GM12878 (cell line): ENCODE results near the gene RTN4RL1. TPM values are rescaled to one million over a fixed set of nuclear protein-coding genes. Genes with fewer than 3 reads are reported as not detected.
A peak's percentile ranks its signal among the peaks of the same experiment; 100 is the strongest.

Source experiments
- ASH2L ChIP-seq: fragments of 300-600, 200-600 bp; sonication (generic); IDR thresholded peaks from 2 replicates; pipeline ENCODE4 v1.6.1; 2017; ENCODE audit warnings: low read depth, mild to moderate bottlenecking, borderline replicate concordance
- ATF7 ChIP-seq: fragments of 450-650 bp; IDR thresholded peaks from 2 replicates; pipeline ENCODE4 v1.6.1; 2016; ENCODE audit warnings: low read depth, mild to moderate bottlenecking
- CBX5 ChIP-seq: sonication (generic); IDR thresholded peaks from 2 replicates; pipeline ENCODE4 v1.6.1; 2016; ENCODE audit warnings: low read depth, moderate library complexity, mild to moderate bottlenecking, inconsistent platforms
- CEBPB ChIP-seq, 2 experiments: fragments of 150-350 bp in 1 of 2; IDR thresholded peaks; 2 replicates each; pipeline ENCODE4 v1.6.1; 2012 to 2014; ENCODE audit warnings: low read depth in 2 of 2, low read length in 2 of 2, borderline replicate concordance in 1 of 2, inconsistent platforms in 1 of 2
- KDM1A ChIP-seq: fragments of 200-600 bp; sonication (generic); IDR thresholded peaks from 2 replicates; pipeline ENCODE4 v1.6.1; 2016; ENCODE audit warnings: borderline replicate concordance
- MYC ChIP-seq: IDR thresholded peaks from 2 replicates; pipeline ENCODE4 v1.6.1; 2011; ENCODE audit warnings: mild to moderate bottlenecking, low read length, moderate library complexity, inconsistent platforms; ENCODE audit not compliant: insufficient read depth, insufficient replicate concordance, insufficient read length, severe bottlenecking
- NR2C1 ChIP-seq: fragments of 450-650 bp; IDR thresholded peaks from 2 replicates; pipeline ENCODE4 v1.6.1; 2017; ENCODE audit warnings: antibody characterized with exemption, mild to moderate bottlenecking, moderate library complexity
- NR2C2 ChIP-seq: IDR thresholded peaks from 2 replicates; pipeline ENCODE4 v1.6.1; 2011; ENCODE audit warnings: borderline replicate concordance, low read depth; ENCODE audit not compliant: control insufficient read depth, insufficient read length
- PAX5 ChIP-seq: IDR thresholded peaks from 2 replicates; pipeline ENCODE4 v1.6.1; 2011; ENCODE audit warnings: low read depth, low read length, borderline replicate concordance
- PAX8 ChIP-seq: fragments of 450-650 bp; IDR thresholded peaks from 2 replicates; pipeline ENCODE4 v1.6.1; 2017; ENCODE audit warnings: mild to moderate bottlenecking, moderate library complexity
- POLR2AphosphoS5 ChIP-seq: IDR thresholded peaks from 2 replicates; pipeline ENCODE4 v1.6.1; 2011; ENCODE audit warnings: mild to moderate bottlenecking, low read length, inconsistent platforms
- POU2F2 ChIP-seq: IDR thresholded peaks from 3 replicates; pipeline ENCODE4 v1.6.1; 2011; ENCODE audit warnings: low read depth, mild to moderate bottlenecking, low read length, borderline replicate concordance
- RAD21 ChIP-seq: IDR thresholded peaks from 2 replicates; pipeline ENCODE4 v1.6.1; 2011; ENCODE audit warnings: mild to moderate bottlenecking, low read depth, low read length, moderate library complexity; ENCODE audit not compliant: insufficient read depth
- RAD51 ChIP-seq: fragments of 450-650 bp; IDR thresholded peaks from 2 replicates; pipeline ENCODE4 v1.6.1; 2016; ENCODE audit warnings: moderate library complexity, mild to moderate bottlenecking, inconsistent platforms
- RB1 ChIP-seq: fragments of 450-650 bp; formaldehyde crosslinking; IDR thresholded peaks from 2 replicates; pipeline ENCODE4 v1.6.1; 2017; ENCODE audit warnings: mild to moderate bottlenecking, borderline replicate concordance
- SIX5 ChIP-seq: IDR thresholded peaks from 2 replicates; pipeline ENCODE4 v1.6.1; 2011; ENCODE audit warnings: mild to moderate bottlenecking, low read depth, low read length, moderate library complexity; ENCODE audit not compliant: severe bottlenecking
- SMC3 ChIP-seq: IDR thresholded peaks from 2 replicates; pipeline ENCODE4 v1.6.1; 2011; ENCODE audit warnings: low read length, improper control_type of control experiment, borderline replicate concordance
- SREBF2 ChIP-seq: IDR thresholded peaks from 2 replicates; pipeline ENCODE4 v1.6.1; 2012; ENCODE audit warnings: mild to moderate bottlenecking, low read length
- TAF1 ChIP-seq: IDR thresholded peaks from 2 replicates; pipeline ENCODE4 v1.6.1; 2011; ENCODE audit warnings: mild to moderate bottlenecking, low read depth, low read length, borderline replicate concordance
- TBL1XR1 ChIP-seq: IDR thresholded peaks from 2 replicates; pipeline ENCODE4 v1.6.1; 2012; ENCODE audit warnings: low read depth, low read length, improper control_type of control experiment
- polyA plus RNA-seq, 11 experiments: library from polyadenylated mRNA; depleted of rRNA in 4 of 11; unstranded in 6 of 11; stranded (reverse) in 5 of 11; fragments of >200 nt; fragmentation: Nextera tagmentation in 4 of 11; fragmentation: Illumina TruSeq in 1 of 11; extraction: Ambion mirVana in 4 of 11; extraction: Trizol in 1 of 11; gene quantifications; 1 replicate in 1 of 11; 2 replicates in 10 of 11; pipeline versions ENCODE4 v1.2.1 to v1.2.3, GENCODE V29; 2011 to 2016; ENCODE audit warnings: inconsistent platforms in 2 of 11, missing spikeins in 2 of 11, low read depth in 1 of 11
- total RNA-seq, 4 experiments: library from RNA; depleted of rRNA in 3 of 4; stranded (reverse); fragments of >200 nt in 3 of 4; fragmentation: Illumina TruSeq in 1 of 4; extraction: Trizol in 1 of 4; gene quantifications; 2 replicates each; pipeline versions ENCODE4 v1.2.1 to v1.2.3, GENCODE V29; 2013 to 2021
- TF ChIP-seq, protein P1 (sequence below): fragments of 450-650 bp; IDR thresholded peaks from 2 replicates; pipeline ENCODE4 v1.6.1; 2018; ENCODE audit warnings: mild to moderate bottlenecking, low read depth, moderate library complexity; ENCODE audit not compliant: partially characterized antibody
- TF ChIP-seq, protein P2 (sequence below), 3 experiments: IDR thresholded peaks in 2 of 3; conservative IDR thresholded peaks in 1 of 3; 2 replicates each; pipeline ENCODE4 v1.5.1; 2011; ENCODE audit warnings: low read depth in 3 of 3, low read length in 3 of 3, mild to moderate bottlenecking in 3 of 3, control low read depth in 2 of 3, moderate library complexity in 2 of 3, inconsistent platforms in 1 of 3, mixed read lengths in 1 of 3; ENCODE audit not compliant: control insufficient read depth in 2 of 3, insufficient read depth in 1 of 3; ENCODE audit errors: extremely low read depth in 1 of 3
- TF ChIP-seq, protein P3 (sequence below): IDR thresholded peaks from 2 replicates; pipeline ENCODE4 v1.6.1; 2011; ENCODE audit warnings: low read depth, mild to moderate bottlenecking, low read length, moderate library complexity, borderline replicate concordance; ENCODE audit errors: extremely low read depth
- TF ChIP-seq, protein P4 (sequence below): IDR thresholded peaks from 2 replicates; pipeline ENCODE4 v1.6.1; 2012; ENCODE audit warnings: low read length, inconsistent platforms

The RTN4RL1 gene
- total and polyA plus RNA-seq, 10 of the 15 experiments (the other 5 are each of a cell fraction or from before 2014, with no cell fraction given) = 0.08 to 0.11 (median 0.10) TPM; not detected in 7

DNA sequence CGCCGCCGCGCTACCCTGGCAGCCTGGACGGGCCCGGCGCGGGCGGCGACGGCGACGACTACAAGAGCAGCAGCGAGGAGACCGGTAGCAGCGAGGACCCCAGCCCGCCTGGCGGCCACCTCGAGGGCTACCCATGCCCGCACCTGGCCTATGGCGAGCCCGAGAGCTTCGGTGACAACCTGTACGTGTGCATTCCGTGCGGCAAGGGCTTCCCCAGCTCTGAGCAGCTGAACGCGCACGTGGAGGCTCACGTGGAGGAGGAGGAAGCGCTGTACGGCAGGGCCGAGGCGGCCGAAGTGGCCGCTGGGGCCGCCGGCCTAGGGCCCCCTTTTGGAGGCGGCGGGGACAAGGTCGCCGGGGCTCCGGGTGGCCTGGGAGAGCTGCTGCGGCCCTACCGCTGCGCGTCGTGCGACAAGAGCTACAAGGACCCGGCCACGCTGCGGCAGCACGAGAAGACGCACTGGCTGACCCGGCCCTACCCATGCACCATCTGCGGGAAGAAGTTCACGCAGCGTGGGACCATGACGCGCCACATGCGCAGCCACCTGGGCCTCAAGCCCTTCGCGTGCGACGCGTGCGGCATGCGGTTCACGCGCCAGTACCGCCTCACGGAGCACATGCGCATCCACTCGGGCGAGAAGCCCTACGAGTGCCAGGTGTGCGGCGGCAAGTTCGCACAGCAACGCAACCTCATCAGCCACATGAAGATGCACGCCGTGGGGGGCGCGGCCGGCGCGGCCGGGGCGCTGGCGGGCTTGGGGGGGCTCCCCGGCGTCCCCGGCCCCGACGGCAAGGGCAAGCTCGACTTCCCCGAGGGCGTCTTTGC is 32.8 kb upstream of the RTN4RL1 start (continued):
- TF ChIP-seq, protein P1, sequence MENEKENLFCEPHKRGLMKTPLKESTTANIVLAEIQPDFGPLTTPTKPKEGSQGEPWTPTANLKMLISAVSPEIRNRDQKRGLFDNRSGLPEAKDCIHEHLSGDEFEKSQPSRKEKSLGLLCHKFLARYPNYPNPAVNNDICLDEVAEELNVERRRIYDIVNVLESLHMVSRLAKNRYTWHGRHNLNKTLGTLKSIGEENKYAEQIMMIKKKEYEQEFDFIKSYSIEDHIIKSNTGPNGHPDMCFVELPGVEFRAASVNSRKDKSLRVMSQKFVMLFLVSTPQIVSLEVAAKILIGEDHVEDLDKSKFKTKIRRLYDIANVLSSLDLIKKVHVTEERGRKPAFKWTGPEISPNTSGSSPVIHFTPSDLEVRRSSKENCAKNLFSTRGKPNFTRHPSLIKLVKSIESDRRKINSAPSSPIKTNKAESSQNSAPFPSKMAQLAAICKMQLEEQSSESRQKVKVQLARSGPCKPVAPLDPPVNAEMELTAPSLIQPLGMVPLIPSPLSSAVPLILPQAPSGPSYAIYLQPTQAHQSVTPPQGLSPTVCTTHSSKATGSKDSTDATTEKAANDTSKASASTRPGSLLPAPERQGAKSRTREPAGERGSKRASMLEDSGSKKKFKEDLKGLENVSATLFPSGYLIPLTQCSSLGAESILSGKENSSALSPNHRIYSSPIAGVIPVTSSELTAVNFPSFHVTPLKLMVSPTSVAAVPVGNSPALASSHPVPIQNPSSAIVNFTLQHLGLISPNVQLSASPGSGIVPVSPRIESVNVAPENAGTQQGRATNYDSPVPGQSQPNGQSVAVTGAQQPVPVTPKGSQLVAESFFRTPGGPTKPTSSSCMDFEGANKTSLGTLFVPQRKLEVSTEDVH = no peak
- TF ChIP-seq SREBF2 (no peak), ATF7 (no peak), TBL1XR1 (no peak), MYC (peak; percentile 87), TAF1 (no peak; the same call in 1 of the 2 replicates), PAX5 (peak; percentile 69; the same call in 1 of the 2 replicates), CEBPB (IDR thresholded peaks at IDR 0.05; ENCODE audit: borderline replicate concordance in 1 of 2, low read depth in 2 of 2, low read length in 2 of 2) (no peak), KDM1A (no peak), POLR2AphosphoS5 (peak; percentile 64), PAX8 (no peak), POU2F2 (no peak), RB1 (no peak), RAD21 (no peak), CBX5 (no peak), ASH2L (no peak), NR2C1 (no peak), NR2C2 (no peak), SIX5 (no peak), RAD51 (peak; percentile 54; the same call in 1 of the 2 replicates), SMC3 (no peak)
- TF ChIP-seq, protein P2, sequence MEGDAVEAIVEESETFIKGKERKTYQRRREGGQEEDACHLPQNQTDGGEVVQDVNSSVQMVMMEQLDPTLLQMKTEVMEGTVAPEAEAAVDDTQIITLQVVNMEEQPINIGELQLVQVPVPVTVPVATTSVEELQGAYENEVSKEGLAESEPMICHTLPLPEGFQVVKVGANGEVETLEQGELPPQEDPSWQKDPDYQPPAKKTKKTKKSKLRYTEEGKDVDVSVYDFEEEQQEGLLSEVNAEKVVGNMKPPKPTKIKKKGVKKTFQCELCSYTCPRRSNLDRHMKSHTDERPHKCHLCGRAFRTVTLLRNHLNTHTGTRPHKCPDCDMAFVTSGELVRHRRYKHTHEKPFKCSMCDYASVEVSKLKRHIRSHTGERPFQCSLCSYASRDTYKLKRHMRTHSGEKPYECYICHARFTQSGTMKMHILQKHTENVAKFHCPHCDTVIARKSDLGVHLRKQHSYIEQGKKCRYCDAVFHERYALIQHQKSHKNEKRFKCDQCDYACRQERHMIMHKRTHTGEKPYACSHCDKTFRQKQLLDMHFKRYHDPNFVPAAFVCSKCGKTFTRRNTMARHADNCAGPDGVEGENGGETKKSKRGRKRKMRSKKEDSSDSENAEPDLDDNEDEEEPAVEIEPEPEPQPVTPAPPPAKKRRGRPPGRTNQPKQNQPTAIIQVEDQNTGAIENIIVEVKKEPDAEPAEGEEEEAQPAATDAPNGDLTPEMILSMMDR (IDR thresholded peaks at IDR 0.05 in 2 of 3, conservative IDR thresholded peaks at IDR 0.05 in 1 of 3; ENCODE audit: control insufficient read depth in 2 of 3, extremely low read depth in 1 of 3, insufficient read depth in 1 of 3, low read depth in 3 of 3, low read length in 3 of 3) = no peak
- TF ChIP-seq, protein P3, sequence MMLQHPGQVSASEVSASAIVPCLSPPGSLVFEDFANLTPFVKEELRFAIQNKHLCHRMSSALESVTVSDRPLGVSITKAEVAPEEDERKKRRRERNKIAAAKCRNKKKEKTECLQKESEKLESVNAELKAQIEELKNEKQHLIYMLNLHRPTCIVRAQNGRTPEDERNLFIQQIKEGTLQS = no peak
- TF ChIP-seq, protein P4, sequence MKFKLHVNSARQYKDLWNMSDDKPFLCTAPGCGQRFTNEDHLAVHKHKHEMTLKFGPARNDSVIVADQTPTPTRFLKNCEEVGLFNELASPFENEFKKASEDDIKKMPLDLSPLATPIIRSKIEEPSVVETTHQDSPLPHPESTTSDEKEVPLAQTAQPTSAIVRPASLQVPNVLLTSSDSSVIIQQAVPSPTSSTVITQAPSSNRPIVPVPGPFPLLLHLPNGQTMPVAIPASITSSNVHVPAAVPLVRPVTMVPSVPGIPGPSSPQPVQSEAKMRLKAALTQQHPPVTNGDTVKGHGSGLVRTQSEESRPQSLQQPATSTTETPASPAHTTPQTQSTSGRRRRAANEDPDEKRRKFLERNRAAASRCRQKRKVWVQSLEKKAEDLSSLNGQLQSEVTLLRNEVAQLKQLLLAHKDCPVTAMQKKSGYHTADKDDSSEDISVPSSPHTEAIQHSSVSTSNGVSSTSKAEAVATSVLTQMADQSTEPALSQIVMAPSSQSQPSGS = no peak
